SU-DHL-6 (cell line): Measurements from ENCODE around the gene CHAT.

ENCODE experiments used
- H2AFZ ChIP-seq: fragments of 200-600 bp; sonication (generic); 2 replicates; pipeline ENCODE4 v1.6.1; 2014; ENCODE audit warnings: low read depth, mild to moderate bottlenecking, moderate library complexity, mixed read lengths, antibody characterized with exemption, low read length; ENCODE audit not compliant: severe bottlenecking
- H3F3A ChIP-seq: fragments of 200-600 bp; shearing (Covaris generic); 2 replicates; pipeline ENCODE4 v1.6.0; 2016; ENCODE audit warnings: antibody characterized with exemption, mild to moderate bottlenecking; ENCODE audit not compliant: insufficient read depth
- H3K27ac ChIP-seq: fragments of 200-600 bp; sonication (generic); 2 replicates; pipeline ENCODE4 v1.5.1; 2016; ENCODE audit warnings: low read depth, mild to moderate bottlenecking, low read length, moderate library complexity, mixed read lengths
- H3K27me3 ChIP-seq: fragments of 200-600 bp; sonication (generic), shearing (Covaris generic); 2 replicates; pipeline ENCODE4 v1.6.0; 2014; ENCODE audit warnings: mild to moderate bottlenecking, low read length
- H3K36me3 ChIP-seq: fragments of 200-600 bp; sonication (generic); 2 replicates; pipeline ENCODE4 v1.6.1; 2014; ENCODE audit warnings: mild to moderate bottlenecking, low read length, mixed read lengths
- H3K4me2 ChIP-seq: fragments of 300-600, 200-600 bp; shearing (Covaris generic), sonication (generic); 2 replicates; pipeline ENCODE4 v1.6.0; 2014; ENCODE audit warnings: low read length, low read depth, mild to moderate bottlenecking; ENCODE audit not compliant: poor library complexity, severe bottlenecking
- H3K4me3 ChIP-seq: fragments of 200-600 bp; sonication (generic); 2 replicates; pipeline ENCODE4 v1.5.1; 2014; ENCODE audit warnings: antibody characterized with exemption, low read length, mild to moderate bottlenecking, mixed read lengths; ENCODE audit not compliant: insufficient read depth, poor library complexity, severe bottlenecking
- H3K79me2 ChIP-seq: fragments of 200-600 bp; sonication (generic); 2 replicates; pipeline ENCODE4 v1.6.1; 2014; ENCODE audit warnings: mild to moderate bottlenecking, low read length, moderate library complexity; ENCODE audit not compliant: insufficient read depth
- H3K9ac ChIP-seq: fragments of 200-600 bp; sonication (generic); 2 replicates; pipeline ENCODE4 v1.7.0; 2014; ENCODE audit warnings: mild to moderate bottlenecking, low read length
- H3K9me2 ChIP-seq: fragments of 200-600 bp; sonication (generic); replicated peaks from 2 replicates; pipeline ENCODE4 v1.6.1; 2014; ENCODE audit warnings: low read length; ENCODE audit not compliant: insufficient read depth
- H3K9me3 ChIP-seq: fragments of 200-600 bp; sonication (generic); 2 replicates; pipeline ENCODE4 v1.6.1; 2014; ENCODE audit warnings: low read length, mixed read lengths; ENCODE audit not compliant: insufficient read depth
- H4K20me1 ChIP-seq: fragments of 200-600 bp; sonication (generic); 2 replicates; pipeline ENCODE4 v1.6.1; 2014; ENCODE audit warnings: low read depth, mild to moderate bottlenecking, antibody characterized with exemption, low read length, moderate library complexity, mixed read lengths
- EZH2phosphoT487 ChIP-seq: fragments of 200-600 bp; sonication (generic), shearing (Covaris generic); conservative IDR thresholded peaks from 2 replicates; pipeline ENCODE4 v1.6.1; 2018; ENCODE audit warnings: mild to moderate bottlenecking, antibody characterized with exemption, low read length, moderate library complexity, mixed read lengths
- TF ChIP-seq, protein P1 (sequence below): fragments of 200-600 bp; sonication (generic); IDR thresholded peaks from one replicate; pipeline ENCODE4 v1.5.1; 2017; ENCODE audit warnings: antibody characterized with exemption, mild to moderate bottlenecking, low read length, moderate library complexity; ENCODE audit not compliant: insufficient read depth, poor library complexity, severe bottlenecking

Gene CHAT

DNA sequence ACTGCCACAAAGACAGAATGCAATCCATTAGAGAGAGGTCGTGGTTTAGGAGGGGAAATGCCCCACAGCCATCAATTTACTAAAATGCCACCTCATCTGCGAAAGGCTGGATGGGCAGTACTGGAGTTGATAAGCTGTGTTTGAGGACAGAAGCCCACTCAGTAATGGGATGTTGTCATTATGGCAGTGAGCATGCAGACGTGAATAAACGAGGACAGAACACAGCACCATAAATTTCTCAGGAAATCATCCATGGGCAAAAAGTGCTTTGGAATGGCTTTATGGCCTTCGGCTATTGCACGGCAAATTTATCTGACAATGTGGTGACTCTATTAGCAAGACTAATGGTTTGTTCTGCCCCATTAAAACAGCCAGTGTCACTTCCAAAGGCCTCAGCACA lies 49.8 kb downstream of the CHAT start:
- no peak for TF ChIP-seq EZH2phosphoT487
- TF ChIP-seq, protein P1, sequence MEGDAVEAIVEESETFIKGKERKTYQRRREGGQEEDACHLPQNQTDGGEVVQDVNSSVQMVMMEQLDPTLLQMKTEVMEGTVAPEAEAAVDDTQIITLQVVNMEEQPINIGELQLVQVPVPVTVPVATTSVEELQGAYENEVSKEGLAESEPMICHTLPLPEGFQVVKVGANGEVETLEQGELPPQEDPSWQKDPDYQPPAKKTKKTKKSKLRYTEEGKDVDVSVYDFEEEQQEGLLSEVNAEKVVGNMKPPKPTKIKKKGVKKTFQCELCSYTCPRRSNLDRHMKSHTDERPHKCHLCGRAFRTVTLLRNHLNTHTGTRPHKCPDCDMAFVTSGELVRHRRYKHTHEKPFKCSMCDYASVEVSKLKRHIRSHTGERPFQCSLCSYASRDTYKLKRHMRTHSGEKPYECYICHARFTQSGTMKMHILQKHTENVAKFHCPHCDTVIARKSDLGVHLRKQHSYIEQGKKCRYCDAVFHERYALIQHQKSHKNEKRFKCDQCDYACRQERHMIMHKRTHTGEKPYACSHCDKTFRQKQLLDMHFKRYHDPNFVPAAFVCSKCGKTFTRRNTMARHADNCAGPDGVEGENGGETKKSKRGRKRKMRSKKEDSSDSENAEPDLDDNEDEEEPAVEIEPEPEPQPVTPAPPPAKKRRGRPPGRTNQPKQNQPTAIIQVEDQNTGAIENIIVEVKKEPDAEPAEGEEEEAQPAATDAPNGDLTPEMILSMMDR: no peak
- Histone ChIP-seq H3K4me2 (no peak overlapping the region), H3F3A (no peaks in the 10 kb centered on the region), H3K9me2 (no peaks in the 10 kb centered on the region), H3K4me3 (no peak overlapping the region), H3K9ac (no peak overlapping the region), H3K36me3 (no peaks in the 10 kb centered on the region), H2AFZ (no peak overlapping the region), H3K79me2 (no peaks in the 10 kb centered on the region), H3K9me3 (peaks cover 8% of the 10 kb centered on the region; the same call in 1 of the 2 replicates), H4K20me1 (no peaks in the 10 kb centered on the region), H3K27me3 (no peaks in the 10 kb centered on the region), H3K27ac (no peak overlapping the region)

DNA sequence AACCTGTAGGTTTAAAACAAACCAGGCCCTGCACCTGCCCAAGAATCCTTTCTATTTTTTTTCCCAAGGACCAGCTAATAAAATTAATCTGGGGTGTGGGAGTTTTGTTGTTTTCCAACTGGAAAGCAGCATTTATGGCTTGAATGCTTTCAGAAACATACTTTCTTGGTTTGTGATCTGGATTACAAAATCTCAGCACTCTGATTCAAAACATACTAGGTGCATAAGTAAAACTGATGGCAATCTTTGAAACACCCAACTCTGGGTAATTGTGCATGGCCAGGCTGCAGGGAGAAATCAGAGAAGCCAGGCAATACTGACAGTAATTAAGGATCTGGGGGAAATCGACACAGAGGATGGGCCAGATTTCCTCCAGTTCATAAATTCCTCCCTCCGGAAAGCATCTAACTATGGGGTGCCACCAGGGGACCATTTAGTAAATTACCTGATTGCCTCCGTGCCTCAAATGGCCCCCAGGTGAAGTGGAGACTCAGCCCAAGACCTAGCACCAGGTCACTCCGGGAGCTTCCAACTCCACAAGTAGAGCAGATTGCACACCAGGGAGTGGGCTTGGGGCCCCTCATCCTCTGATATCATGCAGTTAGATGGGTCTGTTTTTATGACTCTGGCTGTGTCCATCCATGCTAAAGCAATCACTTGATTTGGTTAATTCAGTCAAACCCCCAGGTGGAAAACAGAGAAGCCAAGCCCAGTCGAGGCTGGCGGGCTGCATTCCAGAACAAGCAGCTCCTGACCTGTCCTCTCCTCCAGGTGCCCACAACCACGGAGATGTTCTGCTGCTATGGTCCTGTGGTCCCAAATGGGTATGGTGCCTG lies 50.4 kb downstream of the CHAT start:
- no peaks in the 10 kb centered on the region for H3K27me3 ChIP-seq
- no peak overlapping the region for H3K27ac ChIP-seq

DNA sequence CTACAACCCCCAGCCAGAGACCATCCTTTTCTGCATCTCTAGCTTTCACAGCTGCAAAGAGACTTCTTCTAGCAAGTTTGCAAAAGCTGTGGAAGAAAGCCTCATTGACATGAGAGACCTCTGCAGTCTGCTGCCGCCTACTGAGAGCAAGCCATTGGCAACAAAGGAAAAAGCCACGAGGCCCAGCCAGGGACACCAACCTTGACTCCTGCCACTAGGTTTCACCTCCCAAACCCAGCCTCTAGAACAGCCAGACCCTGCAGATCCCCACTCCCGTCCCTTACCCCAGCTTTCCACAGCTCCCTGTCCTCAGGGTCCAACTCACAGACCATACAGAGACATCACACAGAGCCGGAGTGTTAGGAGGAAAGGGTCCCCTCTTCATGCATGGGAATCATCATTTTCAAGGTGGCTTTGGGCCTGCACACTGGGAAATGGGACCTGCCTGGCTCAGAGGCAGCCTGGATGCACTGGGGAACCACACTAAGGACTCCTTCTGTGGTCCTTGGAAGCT lies 51.1 kb downstream of the CHAT start:
- Histone ChIP-seq H3K4me3 (no peak overlapping the region), H3K27me3 (no peaks in the 10 kb centered on the region), H2AFZ (no peak overlapping the region), H3K36me3 (no peaks in the 10 kb centered on the region), H3K4me2 (no peak overlapping the region), H3K9ac (no peak overlapping the region), H3K79me2 (no peaks in the 10 kb centered on the region), H3F3A (no peaks in the 10 kb centered on the region), H3K9me2 (no peaks in the 10 kb centered on the region), H3K9me3 (no peaks in the 10 kb centered on the region), H4K20me1 (no peaks in the 10 kb centered on the region), H3K27ac (no peak overlapping the region)
- TF ChIP-seq EZH2phosphoT487: no peak
- TF ChIP-seq, protein P1: no peak

More for the DNA sequence above, 50.4 kb downstream of the CHAT start:
- Histone ChIP-seq H3K4me2 (no peak overlapping the region), H3K9me3 (peaks cover 2% of the 10 kb centered on the region; the same call in 1 of the 2 replicates), H3K9me2 (no peaks in the 10 kb centered on the region), H3K9ac (no peak overlapping the region), H3F3A (no peaks in the 10 kb centered on the region), H2AFZ (no peak overlapping the region), H3K36me3 (no peaks in the 10 kb centered on the region), H4K20me1 (no peaks in the 10 kb centered on the region), H3K79me2 (no peaks in the 10 kb centered on the region), H3K4me3 (no peak overlapping the region)
- TF ChIP-seq EZH2phosphoT487: no peak
- TF ChIP-seq, protein P1: no peak
